SU-DHL-6 (cell line): Measurements from ENCODE around the gene DNASE1L1.

ENCODE experiments used
- H2AFZ ChIP-seq: fragments of 200-600 bp; sonication (generic); 2 replicates; pipeline ENCODE4 v1.6.1; 2014; ENCODE audit warnings: low read depth, mild to moderate bottlenecking, moderate library complexity, mixed read lengths, antibody characterized with exemption, low read length; ENCODE audit not compliant: severe bottlenecking
- H3F3A ChIP-seq: fragments of 200-600 bp; shearing (Covaris generic); 2 replicates; pipeline ENCODE4 v1.6.0; 2016; ENCODE audit warnings: antibody characterized with exemption, mild to moderate bottlenecking; ENCODE audit not compliant: insufficient read depth
- H3K27ac ChIP-seq: fragments of 200-600 bp; sonication (generic); 2 replicates; pipeline ENCODE4 v1.5.1; 2016; ENCODE audit warnings: low read depth, mild to moderate bottlenecking, low read length, moderate library complexity, mixed read lengths
- H3K27me3 ChIP-seq: fragments of 200-600 bp; sonication (generic), shearing (Covaris generic); 2 replicates; pipeline ENCODE4 v1.6.0; 2014; ENCODE audit warnings: mild to moderate bottlenecking, low read length
- H3K36me3 ChIP-seq: fragments of 200-600 bp; sonication (generic); 2 replicates; pipeline ENCODE4 v1.6.1; 2014; ENCODE audit warnings: mild to moderate bottlenecking, low read length, mixed read lengths
- H3K4me2 ChIP-seq: fragments of 300-600, 200-600 bp; shearing (Covaris generic), sonication (generic); 2 replicates; pipeline ENCODE4 v1.6.0; 2014; ENCODE audit warnings: low read length, low read depth, mild to moderate bottlenecking; ENCODE audit not compliant: poor library complexity, severe bottlenecking
- H3K4me3 ChIP-seq: fragments of 200-600 bp; sonication (generic); 2 replicates; pipeline ENCODE4 v1.5.1; 2014; ENCODE audit warnings: antibody characterized with exemption, low read length, mild to moderate bottlenecking, mixed read lengths; ENCODE audit not compliant: insufficient read depth, poor library complexity, severe bottlenecking
- H3K79me2 ChIP-seq: fragments of 200-600 bp; sonication (generic); 2 replicates; pipeline ENCODE4 v1.6.1; 2014; ENCODE audit warnings: mild to moderate bottlenecking, low read length, moderate library complexity; ENCODE audit not compliant: insufficient read depth
- H3K9ac ChIP-seq: fragments of 200-600 bp; sonication (generic); 2 replicates; pipeline ENCODE4 v1.7.0; 2014; ENCODE audit warnings: mild to moderate bottlenecking, low read length
- H3K9me2 ChIP-seq: fragments of 200-600 bp; sonication (generic); replicated peaks from 2 replicates; pipeline ENCODE4 v1.6.1; 2014; ENCODE audit warnings: low read length; ENCODE audit not compliant: insufficient read depth
- H3K9me3 ChIP-seq: fragments of 200-600 bp; sonication (generic); 2 replicates; pipeline ENCODE4 v1.6.1; 2014; ENCODE audit warnings: low read length, mixed read lengths; ENCODE audit not compliant: insufficient read depth
- H4K20me1 ChIP-seq: fragments of 200-600 bp; sonication (generic); 2 replicates; pipeline ENCODE4 v1.6.1; 2014; ENCODE audit warnings: low read depth, mild to moderate bottlenecking, antibody characterized with exemption, low read length, moderate library complexity, mixed read lengths
- EZH2phosphoT487 ChIP-seq: fragments of 200-600 bp; sonication (generic), shearing (Covaris generic); conservative IDR thresholded peaks from 2 replicates; pipeline ENCODE4 v1.6.1; 2018; ENCODE audit warnings: mild to moderate bottlenecking, antibody characterized with exemption, low read length, moderate library complexity, mixed read lengths
- TF ChIP-seq, protein P1 (sequence below): fragments of 200-600 bp; sonication (generic); IDR thresholded peaks from one replicate; pipeline ENCODE4 v1.5.1; 2017; ENCODE audit warnings: antibody characterized with exemption, mild to moderate bottlenecking, low read length, moderate library complexity; ENCODE audit not compliant: insufficient read depth, poor library complexity, severe bottlenecking

DNASE1L1 gene

DNA sequence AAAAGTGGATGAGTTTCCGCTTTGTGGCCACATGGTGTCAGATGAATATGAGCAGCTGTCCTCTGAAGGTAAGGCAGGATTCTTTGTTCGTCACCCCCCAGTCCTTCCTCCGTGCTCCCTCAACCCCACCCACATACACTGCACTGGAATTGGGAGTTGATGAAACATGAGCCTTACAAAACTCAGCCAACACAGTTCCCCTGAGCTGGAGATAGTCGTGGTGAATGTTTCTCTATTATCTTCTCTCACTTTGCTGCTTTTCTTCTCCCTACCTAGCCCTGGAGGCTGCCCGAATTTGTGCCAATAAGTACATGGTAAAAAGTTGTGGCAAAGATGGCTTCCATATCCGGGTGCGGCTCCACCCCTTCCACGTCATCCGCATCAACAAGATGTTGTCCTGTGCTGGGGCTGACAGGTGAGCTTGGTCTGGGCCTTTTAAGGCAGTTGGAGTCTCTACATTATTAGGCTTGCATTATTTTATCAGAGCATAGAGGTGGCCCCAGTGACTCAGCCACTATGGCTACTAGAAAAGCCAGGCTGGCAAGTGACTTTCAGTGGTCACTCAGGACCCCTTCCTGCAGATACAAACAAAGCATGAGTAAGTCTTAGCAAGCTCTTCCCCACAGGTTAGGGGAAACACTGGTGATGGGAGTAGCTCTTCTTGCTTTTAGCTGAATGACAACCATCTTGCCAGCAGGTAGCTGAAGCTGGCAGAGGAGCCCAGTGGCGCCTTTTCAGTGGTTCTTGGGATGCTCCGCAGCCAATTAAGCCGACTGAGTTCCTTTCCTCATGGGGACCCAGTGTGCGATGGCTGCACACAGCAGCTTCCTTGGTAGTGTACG, 9.3 kb downstream of the DNASE1L1 start:
- H3K9me3 ChIP-seq, result no peaks in the 10 kb centered on the region
- H3K4me3 ChIP-seq, result peak overlapping the region; percentile 92
- peaks cover 45% of the 10 kb centered on the region for H3F3A ChIP-seq
- H3K36me3 ChIP-seq, result peaks cover 12% of the 10 kb centered on the region
- H2AFZ ChIP-seq, result no peak overlapping the region
- H3K9me2 ChIP-seq, result no peaks in the 10 kb centered on the region
- no peaks in the 10 kb centered on the region for H3K27me3 ChIP-seq
- no peaks in the 10 kb centered on the region; the same call in 1 of the 2 replicates for H4K20me1 ChIP-seq
- H3K4me2 ChIP-seq, result peak overlapping the region; percentile 98
- TF ChIP-seq, protein P1, sequence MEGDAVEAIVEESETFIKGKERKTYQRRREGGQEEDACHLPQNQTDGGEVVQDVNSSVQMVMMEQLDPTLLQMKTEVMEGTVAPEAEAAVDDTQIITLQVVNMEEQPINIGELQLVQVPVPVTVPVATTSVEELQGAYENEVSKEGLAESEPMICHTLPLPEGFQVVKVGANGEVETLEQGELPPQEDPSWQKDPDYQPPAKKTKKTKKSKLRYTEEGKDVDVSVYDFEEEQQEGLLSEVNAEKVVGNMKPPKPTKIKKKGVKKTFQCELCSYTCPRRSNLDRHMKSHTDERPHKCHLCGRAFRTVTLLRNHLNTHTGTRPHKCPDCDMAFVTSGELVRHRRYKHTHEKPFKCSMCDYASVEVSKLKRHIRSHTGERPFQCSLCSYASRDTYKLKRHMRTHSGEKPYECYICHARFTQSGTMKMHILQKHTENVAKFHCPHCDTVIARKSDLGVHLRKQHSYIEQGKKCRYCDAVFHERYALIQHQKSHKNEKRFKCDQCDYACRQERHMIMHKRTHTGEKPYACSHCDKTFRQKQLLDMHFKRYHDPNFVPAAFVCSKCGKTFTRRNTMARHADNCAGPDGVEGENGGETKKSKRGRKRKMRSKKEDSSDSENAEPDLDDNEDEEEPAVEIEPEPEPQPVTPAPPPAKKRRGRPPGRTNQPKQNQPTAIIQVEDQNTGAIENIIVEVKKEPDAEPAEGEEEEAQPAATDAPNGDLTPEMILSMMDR, result no peak
- TF ChIP-seq EZH2phosphoT487, result no peak
- H3K79me2 ChIP-seq, result peaks cover 10% of the 10 kb centered on the region; the same call in 1 of the 2 replicates
- peak overlapping the region; percentile 93 for H3K27ac ChIP-seq
- H3K9ac ChIP-seq, result peak overlapping the region; percentile 99

GRCh38 chrX:154398668-154399526, 10.2 kb downstream of the DNASE1L1 start:
- no peaks in the 10 kb centered on the region for H3K9me2 ChIP-seq
- H3K9me3 ChIP-seq, result no peaks in the 10 kb centered on the region
- peak overlapping the region; percentile 99 for H3K9ac ChIP-seq
- no peak overlapping the region for H2AFZ ChIP-seq
- peak overlapping the region; percentile 92 for H3K4me3 ChIP-seq
- H3K4me2 ChIP-seq, result peak overlapping the region; percentile 98
- H3K27ac ChIP-seq, result peak overlapping the region; percentile 93
- peaks cover 12% of the 10 kb centered on the region for H3K36me3 ChIP-seq
- H3K79me2 ChIP-seq, result peaks cover 10% of the 10 kb centered on the region; the same call in 1 of the 2 replicates
- peaks cover 45% of the 10 kb centered on the region for H3F3A ChIP-seq
- H3K27me3 ChIP-seq, result no peaks in the 10 kb centered on the region
- TF ChIP-seq, protein P1, result peak; percentile 79
- TF ChIP-seq EZH2phosphoT487, result no peak
- no peaks in the 10 kb centered on the region; the same call in 1 of the 2 replicates for H4K20me1 ChIP-seq

- no peaks in the 10 kb centered on the region for H3K9me3 ChIP-seq
- peaks cover 12% of the 10 kb centered on the region for H3K36me3 ChIP-seq
- H2AFZ ChIP-seq, result no peak within 1 kb of the TSS
- H3K4me2 ChIP-seq, result peak within 1 kb of the TSS; percentile 98
- peaks cover 42% of the 10 kb centered on the region for H3F3A ChIP-seq
- H3K9ac ChIP-seq, result peak within 1 kb of the TSS; percentile 99
- H3K27me3 ChIP-seq, result no peaks in the 10 kb centered on the region
- TF ChIP-seq, protein P1, result no peak
- TF ChIP-seq EZH2phosphoT487, result no peak
- H3K4me3 ChIP-seq, result peak within 1 kb of the TSS; percentile 92
- H3K9me2 ChIP-seq, result no peaks in the 10 kb centered on the region
- H3K27ac ChIP-seq, result peak within 1 kb of the TSS; percentile 93
- peaks cover 10% of the 10 kb centered on the region; the same call in 1 of the 2 replicates for H3K79me2 ChIP-seq
- H4K20me1 ChIP-seq, result no peaks in the 10 kb centered on the region; the same call in 1 of the 2 replicates
These were observed 11.0 kb downstream of the DNASE1L1 start, which contains the start of gene RPL10 for GRCh38 chrX:154397888-154398667. Gene RPL10 (plus strand): TSS chrX:154398377. CDS start chrX:154398520, 143 bp downstream.
